Liver (tissue), 9 donors: Measurements from ENCODE around the gene CSPG5. TPM values are rescaled to one million over a fixed set of nuclear protein-coding genes. Genes with fewer than 3 reads are reported as not detected.

Experiments
- DNase-seq: peaks from one replicate; pipeline ENCODE4 v3.0.0-alpha.2; 2017; ENCODE audit warnings: low spot score
- H3K27ac ChIP-seq, 2 donors: one replicate each; pipeline ENCODE4 v1.7.0; 2013; ENCODE audit warnings: inconsistent platforms in 2 of 2, low read length in 2 of 2, control low read depth in 1 of 2, low read depth in 1 of 2, mild to moderate bottlenecking in 1 of 2
- H3K27me3 ChIP-seq, 4 donors: one replicate each; pipeline versions ENCODE4 v1.6.1 to v1.7.0; 2013; ENCODE audit warnings: low read length in 3 of 4, inconsistent platforms in 1 of 4, mild to moderate bottlenecking in 1 of 4, moderate library complexity in 1 of 4; ENCODE audit not compliant: control insufficient read depth in 4 of 4, insufficient read depth in 4 of 4
- H3K36me3 ChIP-seq, 4 donors: one replicate each; pipeline versions ENCODE4 v1.6.1 to v1.7.0; 2013; ENCODE audit warnings: low read length in 3 of 4, mild to moderate bottlenecking in 3 of 4, low read depth in 1 of 4, moderate library complexity in 1 of 4; ENCODE audit not compliant: control insufficient read depth in 4 of 4, insufficient read depth in 3 of 4
- H3K4me1 ChIP-seq, 4 donors: one replicate each; pipeline versions ENCODE4 v1.6.1 to v1.7.0; 2013; ENCODE audit warnings: low read length in 3 of 4, mild to moderate bottlenecking in 3 of 4, moderate library complexity in 1 of 4; ENCODE audit not compliant: control insufficient read depth in 4 of 4, insufficient read depth in 4 of 4
- H3K4me3 ChIP-seq, 3 donors: one replicate each; pipeline versions ENCODE4 v1.6.1 to v1.7.0; 2013; ENCODE audit warnings: low read length in 3 of 3, control low read depth in 1 of 3, low read depth in 1 of 3, mild to moderate bottlenecking in 1 of 3
- H3K9ac ChIP-seq, 2 donors: one replicate each; pipeline ENCODE4 v1.7.0; 2013; ENCODE audit warnings: low read length in 2 of 2, mild to moderate bottlenecking in 2 of 2, moderate library complexity in 2 of 2, control low read depth in 1 of 2, low read depth in 1 of 2
- H3K9me3 ChIP-seq, 4 donors: one replicate each; pipeline versions ENCODE4 v1.6.1 to v1.7.0; 2013; ENCODE audit warnings: low read length in 3 of 4; ENCODE audit not compliant: control insufficient read depth in 4 of 4
- EGR1 ChIP-seq, 2 donors: IDR thresholded peaks; 2 replicates each; pipeline ENCODE4 v1.6.1; 2016 to 2018; ENCODE audit warnings: antibody characterized with exemption in 2 of 2, low read depth in 2 of 2
- FOXA1 ChIP-seq: IDR thresholded peaks from 2 replicates; pipeline ENCODE4 v1.6.1; 2016; ENCODE audit warnings: antibody characterized with exemption
- FOXA2 ChIP-seq: IDR thresholded peaks from 2 replicates; pipeline ENCODE4 v1.6.1; 2016; ENCODE audit warnings: antibody characterized with exemption
- GABPA ChIP-seq, 2 donors: IDR thresholded peaks in 1 of 2; conservative IDR thresholded peaks in 1 of 2; 2 replicates each; pipeline ENCODE4 v1.6.1; 2016; ENCODE audit warnings: antibody characterized with exemption in 2 of 2, mild to moderate bottlenecking in 1 of 2, moderate library complexity in 1 of 2
- HNF4A ChIP-seq, 2 donors: conservative IDR thresholded peaks; 2 replicates each; pipeline ENCODE4 v1.6.1; 2016; ENCODE audit warnings: antibody characterized with exemption in 2 of 2, mild to moderate bottlenecking in 2 of 2
- HNF4G ChIP-seq: IDR thresholded peaks from 2 replicates; pipeline ENCODE4 v1.6.1; 2016; ENCODE audit warnings: antibody characterized with exemption
- JUND ChIP-seq, 2 donors: IDR thresholded peaks; 2 replicates each; pipeline ENCODE4 v1.6.1; 2016; ENCODE audit warnings: antibody characterized with exemption in 2 of 2
- MAX ChIP-seq: IDR thresholded peaks from 2 replicates; pipeline ENCODE4 v1.6.1; 2016; ENCODE audit warnings: antibody characterized with exemption
- NR2F2 ChIP-seq: IDR thresholded peaks from 2 replicates; pipeline ENCODE4 v1.6.1; 2016; ENCODE audit warnings: antibody characterized with exemption
- RAD21 ChIP-seq, 2 donors: IDR thresholded peaks; 2 replicates each; pipeline ENCODE4 v1.6.1; 2016; ENCODE audit warnings: antibody characterized with exemption in 2 of 2, mild to moderate bottlenecking in 2 of 2
- REST ChIP-seq: IDR thresholded peaks from 2 replicates; pipeline ENCODE4 v1.6.1; 2016; ENCODE audit warnings: antibody characterized with exemption, mild to moderate bottlenecking
- RXRA ChIP-seq, 2 donors: IDR thresholded peaks; 2 replicates each; pipeline ENCODE4 v1.6.1; 2017 to 2018; ENCODE audit warnings: antibody characterized with exemption in 2 of 2, mild to moderate bottlenecking in 1 of 2
- SP1 ChIP-seq: IDR thresholded peaks from 2 replicates; pipeline ENCODE4 v1.6.1; 2018; ENCODE audit warnings: antibody characterized with exemption, mild to moderate bottlenecking
- TAF1 ChIP-seq: conservative IDR thresholded peaks from 2 replicates; pipeline ENCODE4 v1.6.1; 2016; ENCODE audit warnings: antibody characterized with exemption, mild to moderate bottlenecking
- YY1 ChIP-seq: IDR thresholded peaks from 2 replicates; pipeline ENCODE4 v1.6.1; 2016; ENCODE audit warnings: antibody characterized with exemption, mild to moderate bottlenecking
- WGBS: extraction: QIAGEN DNeasy Blood & Tissue Kit; methylation state at CpG from one replicate; pipeline ENCODE4 v1.1.7; 2013; 5-methylcytosine and 5-hydroxymethylcytosine counted together
- polyA plus RNA-seq, 2 donors: library from polyadenylated mRNA; stranded (reverse) in 1 of 2; unstranded in 1 of 2; fragments of 200-250 nt in 1 of 2; fragments of >200 nt in 1 of 2; fragmentation: Nextera tagmentation in 1 of 2; extraction: Ambion mirVana in 1 of 2; gene quantifications; one replicate each; pipeline versions ENCODE4 v1.2.1 to v1.2.3, GENCODE V29; 2013 to 2015
- total RNA-seq, 2 donors: library from RNA; depleted of rRNA; stranded (reverse); fragments of >200 nt; gene quantifications; one replicate each; pipeline ENCODE4 v1.2.3, GENCODE V29; 2014
- TF ChIP-seq, protein P1 (sequence below): fragments of 150-350 bp; IDR thresholded peaks from 2 replicates; pipeline ENCODE4 v1.5.1; 2017; ENCODE audit warnings: improper control_type of control experiment, low read depth, low read length; ENCODE audit not compliant: missing input control
- TF ChIP-seq, protein P2 (sequence below): IDR thresholded peaks from 2 replicates; pipeline ENCODE4 v1.6.1; 2016; ENCODE audit warnings: antibody characterized with exemption
- TF ChIP-seq, protein P3 (sequence below): IDR thresholded peaks from 2 replicates; pipeline ENCODE4 v1.6.1; 2016; ENCODE audit warnings: antibody characterized with exemption
- donor health status: healthy.
- donor health status: healthy.
- donor health status: healthy.
- donor health status: healthy.
- donor health status: healthy.

Gene CSPG5
- total and polyA plus RNA-seq, 4 donors: 0.25 to 0.42 (median 0.33) TPM; not detected in 1

DNA sequence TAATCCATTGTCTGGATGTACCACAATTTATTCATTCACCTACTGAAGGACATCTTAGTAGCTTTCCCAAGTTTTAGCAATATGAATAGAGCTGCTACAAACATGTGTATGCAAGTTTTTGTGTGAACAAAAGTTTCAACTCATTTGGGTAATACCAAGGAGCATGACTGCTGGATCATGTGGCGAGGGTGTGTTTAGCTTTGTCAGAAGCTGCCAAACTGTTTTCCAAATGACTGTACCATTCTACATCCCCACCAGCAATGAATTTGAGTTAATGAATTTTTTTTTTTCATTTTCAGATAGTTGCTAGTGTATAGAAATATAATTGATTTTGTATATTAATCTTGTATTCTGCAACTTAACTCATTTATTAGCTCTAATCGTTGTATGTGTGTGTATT lies 45.2 kb downstream of the CSPG5 start:
- no peak for DNase-seq
- WGBS: 93% methylated on average over 2 of the region's 2 CpGs
- Histone ChIP-seq H3K27me3 (no peaks in the 10 kb centered on the region), H3K4me3 (no peak overlapping the region), H3K4me1 (no peaks in the 10 kb centered on the region), H3K9me3 (no peaks in the 10 kb centered on the region), H3K27ac (no peak overlapping the region), H3K9ac (no peak overlapping the region), H3K36me3 (no peaks in the 10 kb centered on the region)
- TF ChIP-seq EGR1 (IDR thresholded peaks at IDR 0.05; ENCODE audit: low read depth in 2 of 2): no peak
- TF ChIP-seq HNF4G: no peak
- TF ChIP-seq, protein P1, sequence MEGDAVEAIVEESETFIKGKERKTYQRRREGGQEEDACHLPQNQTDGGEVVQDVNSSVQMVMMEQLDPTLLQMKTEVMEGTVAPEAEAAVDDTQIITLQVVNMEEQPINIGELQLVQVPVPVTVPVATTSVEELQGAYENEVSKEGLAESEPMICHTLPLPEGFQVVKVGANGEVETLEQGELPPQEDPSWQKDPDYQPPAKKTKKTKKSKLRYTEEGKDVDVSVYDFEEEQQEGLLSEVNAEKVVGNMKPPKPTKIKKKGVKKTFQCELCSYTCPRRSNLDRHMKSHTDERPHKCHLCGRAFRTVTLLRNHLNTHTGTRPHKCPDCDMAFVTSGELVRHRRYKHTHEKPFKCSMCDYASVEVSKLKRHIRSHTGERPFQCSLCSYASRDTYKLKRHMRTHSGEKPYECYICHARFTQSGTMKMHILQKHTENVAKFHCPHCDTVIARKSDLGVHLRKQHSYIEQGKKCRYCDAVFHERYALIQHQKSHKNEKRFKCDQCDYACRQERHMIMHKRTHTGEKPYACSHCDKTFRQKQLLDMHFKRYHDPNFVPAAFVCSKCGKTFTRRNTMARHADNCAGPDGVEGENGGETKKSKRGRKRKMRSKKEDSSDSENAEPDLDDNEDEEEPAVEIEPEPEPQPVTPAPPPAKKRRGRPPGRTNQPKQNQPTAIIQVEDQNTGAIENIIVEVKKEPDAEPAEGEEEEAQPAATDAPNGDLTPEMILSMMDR: no peak
- TF ChIP-seq, protein P2, sequence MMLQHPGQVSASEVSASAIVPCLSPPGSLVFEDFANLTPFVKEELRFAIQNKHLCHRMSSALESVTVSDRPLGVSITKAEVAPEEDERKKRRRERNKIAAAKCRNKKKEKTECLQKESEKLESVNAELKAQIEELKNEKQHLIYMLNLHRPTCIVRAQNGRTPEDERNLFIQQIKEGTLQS: no peak
- TF ChIP-seq JUND (IDR thresholded peaks at IDR 0.05): no peak
- TF ChIP-seq SP1: no peak
- TF ChIP-seq REST: no peak
- TF ChIP-seq TAF1: no peak
- no peak for TF ChIP-seq GABPA (IDR thresholded peaks at IDR 0.05 in 1 of 2, conservative IDR thresholded peaks at IDR 0.05 in 1 of 2)
- TF ChIP-seq NR2F2: no peak
- no peak for TF ChIP-seq RXRA (IDR thresholded peaks at IDR 0.05)
- no peak for TF ChIP-seq FOXA1
- no peak for TF ChIP-seq HNF4A (conservative IDR thresholded peaks at IDR 0.05)
- no peak for TF ChIP-seq RAD21 (IDR thresholded peaks at IDR 0.05)
- no peak for TF ChIP-seq MAX
- no peak for TF ChIP-seq FOXA2

DNA sequence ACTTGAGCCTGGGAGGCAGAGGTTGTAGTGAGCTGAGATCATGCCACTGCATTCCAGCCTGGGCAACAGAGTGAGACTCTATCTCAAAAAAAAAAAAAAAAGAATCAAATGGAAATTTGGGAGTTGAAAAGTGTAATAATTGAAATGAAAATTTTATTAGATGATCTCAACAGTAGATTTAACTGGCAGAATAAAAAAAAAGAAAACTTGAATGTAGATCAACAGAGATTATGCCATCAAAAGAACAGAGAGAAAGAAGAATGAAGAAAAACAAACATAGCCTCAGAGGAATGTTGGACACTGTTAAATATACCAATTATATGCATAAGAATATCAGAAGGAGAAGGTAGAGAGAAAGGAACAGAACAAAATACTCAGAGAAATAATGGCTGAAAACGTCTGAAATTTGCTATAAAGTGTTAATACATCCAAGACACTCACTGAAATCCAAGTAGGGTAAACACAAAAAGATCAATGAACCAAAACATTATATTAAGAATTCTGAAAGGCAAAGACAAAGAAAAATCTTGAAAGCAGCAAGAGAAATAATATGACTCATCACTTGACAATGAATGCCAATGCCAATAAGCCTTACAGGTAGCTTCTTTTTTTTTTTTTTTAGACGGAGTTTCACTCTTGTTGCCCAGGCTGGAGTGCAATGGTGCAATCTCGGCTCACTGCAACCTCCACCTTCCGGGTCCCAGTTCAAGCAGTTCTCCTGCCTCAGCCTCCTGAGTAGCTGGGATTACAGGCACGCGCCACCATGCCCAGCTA lies 50.5 kb downstream of the CSPG5 start:
- no peaks in the 10 kb centered on the region for H3K27me3 ChIP-seq
- H3K4me1 ChIP-seq: no peaks in the 10 kb centered on the region
- no peak overlapping the region for H3K9ac ChIP-seq
- no peaks in the 10 kb centered on the region for H3K9me3 ChIP-seq
- WGBS: 89% methylated on average over 6 of the region's 6 CpGs
- DNase-seq: no peak
- no peak overlapping the region for H3K4me3 ChIP-seq
- no peak for TF ChIP-seq EGR1 (IDR thresholded peaks at IDR 0.05; ENCODE audit: low read depth in 2 of 2)
- no peak for TF ChIP-seq TAF1
- no peak for TF ChIP-seq RAD21 (IDR thresholded peaks at IDR 0.05)
- no peak for TF ChIP-seq MAX
- no peak for TF ChIP-seq GABPA (IDR thresholded peaks at IDR 0.05 in 1 of 2, conservative IDR thresholded peaks at IDR 0.05 in 1 of 2)
- TF ChIP-seq, protein P1: no peak
- no peak for TF ChIP-seq HNF4G
- TF ChIP-seq NR2F2: no peak
- TF ChIP-seq HNF4A (conservative IDR thresholded peaks at IDR 0.05): no peak
- TF ChIP-seq FOXA1: no peak
- no peak for TF ChIP-seq RXRA (IDR thresholded peaks at IDR 0.05)
- no peak for TF ChIP-seq JUND (IDR thresholded peaks at IDR 0.05)
- TF ChIP-seq YY1: no peak
- no peak for TF ChIP-seq FOXA2
- TF ChIP-seq, protein P3, sequence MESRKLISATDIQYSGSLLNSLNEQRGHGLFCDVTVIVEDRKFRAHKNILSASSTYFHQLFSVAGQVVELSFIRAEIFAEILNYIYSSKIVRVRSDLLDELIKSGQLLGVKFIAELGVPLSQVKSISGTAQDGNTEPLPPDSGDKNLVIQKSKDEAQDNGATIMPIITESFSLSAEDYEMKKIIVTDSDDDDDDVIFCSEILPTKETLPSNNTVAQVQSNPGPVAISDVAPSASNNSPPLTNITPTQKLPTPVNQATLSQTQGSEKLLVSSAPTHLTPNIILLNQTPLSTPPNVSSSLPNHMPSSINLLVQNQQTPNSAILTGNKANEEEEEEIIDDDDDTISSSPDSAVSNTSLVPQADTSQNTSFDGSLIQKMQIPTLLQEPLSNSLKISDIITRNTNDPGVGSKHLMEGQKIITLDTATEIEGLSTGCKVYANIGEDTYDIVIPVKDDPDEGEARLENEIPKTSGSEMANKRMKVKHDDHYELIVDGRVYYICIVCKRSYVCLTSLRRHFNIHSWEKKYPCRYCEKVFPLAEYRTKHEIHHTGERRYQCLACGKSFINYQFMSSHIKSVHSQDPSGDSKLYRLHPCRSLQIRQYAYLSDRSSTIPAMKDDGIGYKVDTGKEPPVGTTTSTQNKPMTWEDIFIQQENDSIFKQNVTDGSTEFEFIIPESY: no peak
- H3K36me3 ChIP-seq: no peaks in the 10 kb centered on the region
- no peak overlapping the region for H3K27ac ChIP-seq
